GM19463 (cell line): ENCODE results near the gene SCN1A.
"Not testable (repeated sequence)": the region's sequence is repeated elsewhere in the genome, so short reads cannot be mapped to it uniquely, and the experiment has no call there.

Experiments used
- ATAC-seq: cut with Tn5 transposase; IDR thresholded peaks from one replicate; pipeline ENCODE4 v1.9.1; 2021; ENCODE audit warnings: mild to moderate bottlenecking, moderate library complexity; ENCODE audit not compliant: unreplicated experiment

The SCN1A gene

GRCh38 chr2:166127217-166128155 lies at the start of gene SCN1A:
Gene SCN1A, minus strand, starts transcription at chr2:166128020. Its CDS starts 54,399 bp downstream, at chr2:166073621.
- no peak for ATAC-seq

GRCh38 chr2:166173263-166173662 lies 45.4 kb upstream of the SCN1A start:
- no peak for ATAC-seq

GRCh38 chr2:166171216-166171615 lies 43.4 kb upstream of the SCN1A start:
- no peak for ATAC-seq

GRCh38 chr2:166170356-166170755 lies 42.5 kb upstream of the SCN1A start:
- peak; percentile 81 for ATAC-seq

- ATAC-seq: no peak
Observed at GRCh38 chr2:166167449-166167848, 39.6 kb upstream of the SCN1A start.

- no peak for ATAC-seq
Observed at GRCh38 chr2:166163775-166164174, 36.0 kb upstream of the SCN1A start.

GRCh38 chr2:166158546-166158945 lies 30.7 kb upstream of the SCN1A start:
- ATAC-seq: no peak

- no peak for ATAC-seq
Observed at GRCh38 chr2:166157578-166157977, 29.8 kb upstream of the SCN1A start.

- no peak for ATAC-seq
Observed at GRCh38 chr2:166156985-166157490, 29.2 kb upstream of the SCN1A start.

GRCh38 chr2:166155589-166155988 lies 27.8 kb upstream of the SCN1A start:
- ATAC-seq: no peak

- no peak for ATAC-seq
Observed at GRCh38 chr2:166154685-166155338, 27.0 kb upstream of the SCN1A start.

GRCh38 chr2:166152064-166152463 lies 24.2 kb upstream of the SCN1A start:
- ATAC-seq: no peak

GRCh38 chr2:166148500-166149400 lies 20.9 kb upstream of the SCN1A start:
- ATAC-seq: no peak

GRCh38 chr2:166147883-166148282 lies 20.1 kb upstream of the SCN1A start:
- ATAC-seq: no peak

- ATAC-seq: no peak
Observed at GRCh38 chr2:166144071-166144470, 16.3 kb upstream of the SCN1A start.

GRCh38 chr2:166140932-166141331 lies 13.1 kb upstream of the SCN1A start:
- ATAC-seq: no peak

GRCh38 chr2:166140475-166140874 lies 12.7 kb upstream of the SCN1A start:
- no peak for ATAC-seq

GRCh38 chr2:166139479-166139878 lies 11.7 kb upstream of the SCN1A start:
- ATAC-seq: not testable (repeated sequence)

GRCh38 chr2:166138667-166139066 lies 10.8 kb upstream of the SCN1A start:
- no peak for ATAC-seq

GRCh38 chr2:166138144-166138543 lies 10.3 kb upstream of the SCN1A start:
- no peak for ATAC-seq

GRCh38 chr2:166137331-166137730 lies 9.5 kb upstream of the SCN1A start:
- no peak for ATAC-seq
